NB4 (cell line): ENCODE measurements around the gene PARD3.

Experiments used
- DNase-seq: peaks from one replicate; pipeline ENCODE4 v3.0.0; 2010; ENCODE audit warnings: low read depth
- H3K4me3 ChIP-seq: one replicate; pipeline ENCODE4 v1.5.1; 2011; ENCODE audit warnings: mild to moderate bottlenecking, low read depth, low read length, moderate library complexity
- MYC ChIP-seq: IDR thresholded peaks from 2 replicates; pipeline ENCODE4 v1.6.1; 2011; ENCODE audit warnings: low read depth, low read length
- POLR2A ChIP-seq: IDR thresholded peaks from 2 replicates; pipeline ENCODE4 v1.6.1; 2011; ENCODE audit warnings: mild to moderate bottlenecking; ENCODE audit not compliant: insufficient read length; ENCODE audit errors: extremely low read depth
- TF ChIP-seq, protein P1 (sequence below): IDR thresholded peaks from one replicate; pipeline ENCODE4 v1.5.1; 2012; ENCODE audit warnings: low read depth, low read length
- TF ChIP-seq, protein P2 (sequence below): IDR thresholded peaks from 2 replicates; pipeline ENCODE4 v1.6.1; 2011; ENCODE audit warnings: low read depth, low read length

PARD3 gene

DNA sequence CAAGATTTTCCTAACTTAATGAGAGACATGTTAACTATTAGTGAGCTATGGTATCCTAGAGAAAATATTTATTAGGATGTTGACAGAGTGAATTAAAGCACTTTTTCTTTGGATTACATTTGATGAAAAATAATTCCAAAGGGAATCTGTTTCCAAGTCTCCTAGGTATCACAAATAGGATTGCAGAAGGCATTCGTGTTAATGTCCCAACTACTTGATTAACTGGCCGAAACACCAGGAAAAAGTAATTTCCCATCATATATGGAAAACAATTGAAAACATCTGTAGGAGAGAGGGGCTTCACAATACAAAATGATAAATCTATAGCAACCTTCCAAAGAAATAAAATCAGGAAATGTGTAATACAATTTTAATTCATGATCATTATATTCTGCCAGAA is 406.7 kb downstream of the PARD3 start:
- TF ChIP-seq, protein P1, sequence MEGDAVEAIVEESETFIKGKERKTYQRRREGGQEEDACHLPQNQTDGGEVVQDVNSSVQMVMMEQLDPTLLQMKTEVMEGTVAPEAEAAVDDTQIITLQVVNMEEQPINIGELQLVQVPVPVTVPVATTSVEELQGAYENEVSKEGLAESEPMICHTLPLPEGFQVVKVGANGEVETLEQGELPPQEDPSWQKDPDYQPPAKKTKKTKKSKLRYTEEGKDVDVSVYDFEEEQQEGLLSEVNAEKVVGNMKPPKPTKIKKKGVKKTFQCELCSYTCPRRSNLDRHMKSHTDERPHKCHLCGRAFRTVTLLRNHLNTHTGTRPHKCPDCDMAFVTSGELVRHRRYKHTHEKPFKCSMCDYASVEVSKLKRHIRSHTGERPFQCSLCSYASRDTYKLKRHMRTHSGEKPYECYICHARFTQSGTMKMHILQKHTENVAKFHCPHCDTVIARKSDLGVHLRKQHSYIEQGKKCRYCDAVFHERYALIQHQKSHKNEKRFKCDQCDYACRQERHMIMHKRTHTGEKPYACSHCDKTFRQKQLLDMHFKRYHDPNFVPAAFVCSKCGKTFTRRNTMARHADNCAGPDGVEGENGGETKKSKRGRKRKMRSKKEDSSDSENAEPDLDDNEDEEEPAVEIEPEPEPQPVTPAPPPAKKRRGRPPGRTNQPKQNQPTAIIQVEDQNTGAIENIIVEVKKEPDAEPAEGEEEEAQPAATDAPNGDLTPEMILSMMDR = no peak
- TF ChIP-seq, protein P2, sequence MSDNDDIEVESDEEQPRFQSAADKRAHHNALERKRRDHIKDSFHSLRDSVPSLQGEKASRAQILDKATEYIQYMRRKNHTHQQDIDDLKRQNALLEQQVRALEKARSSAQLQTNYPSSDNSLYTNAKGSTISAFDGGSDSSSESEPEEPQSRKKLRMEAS = no peak
- no peak for TF ChIP-seq POLR2A
- no peak for TF ChIP-seq MYC
- no peak for DNase-seq
- H3K4me3 ChIP-seq = no peak overlapping the region

DNA sequence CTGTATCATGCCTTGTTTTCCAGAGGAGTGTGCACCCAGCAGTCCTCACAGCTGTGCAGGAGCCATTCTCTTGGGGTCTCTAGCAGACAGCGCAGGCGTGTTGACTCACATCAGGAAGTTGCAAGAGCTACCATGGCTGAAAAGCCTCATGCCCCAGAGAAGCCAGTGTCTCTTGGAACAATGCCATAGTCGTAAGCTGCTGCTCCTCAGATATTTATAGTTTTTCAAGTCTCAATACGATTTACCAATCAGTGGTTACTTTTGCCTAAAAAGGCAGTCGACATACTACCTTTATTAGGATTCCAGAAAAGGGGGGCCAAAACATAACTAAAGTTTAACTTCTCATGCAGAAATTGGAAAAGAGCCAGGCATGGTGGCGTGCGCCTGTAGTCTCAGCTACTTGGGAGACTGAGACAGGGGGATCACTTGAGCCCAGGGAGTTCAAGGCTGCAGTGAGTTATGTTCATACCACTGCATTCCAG is 407.7 kb downstream of the PARD3 start:
- TF ChIP-seq MYC = peak; percentile 39; the same call in 1 of the 2 replicates
- TF ChIP-seq, protein P1 = no peak
- no peak for TF ChIP-seq POLR2A
- H3K4me3 ChIP-seq = no peak overlapping the region
- DNase-seq = peak; percentile 80

DNA sequence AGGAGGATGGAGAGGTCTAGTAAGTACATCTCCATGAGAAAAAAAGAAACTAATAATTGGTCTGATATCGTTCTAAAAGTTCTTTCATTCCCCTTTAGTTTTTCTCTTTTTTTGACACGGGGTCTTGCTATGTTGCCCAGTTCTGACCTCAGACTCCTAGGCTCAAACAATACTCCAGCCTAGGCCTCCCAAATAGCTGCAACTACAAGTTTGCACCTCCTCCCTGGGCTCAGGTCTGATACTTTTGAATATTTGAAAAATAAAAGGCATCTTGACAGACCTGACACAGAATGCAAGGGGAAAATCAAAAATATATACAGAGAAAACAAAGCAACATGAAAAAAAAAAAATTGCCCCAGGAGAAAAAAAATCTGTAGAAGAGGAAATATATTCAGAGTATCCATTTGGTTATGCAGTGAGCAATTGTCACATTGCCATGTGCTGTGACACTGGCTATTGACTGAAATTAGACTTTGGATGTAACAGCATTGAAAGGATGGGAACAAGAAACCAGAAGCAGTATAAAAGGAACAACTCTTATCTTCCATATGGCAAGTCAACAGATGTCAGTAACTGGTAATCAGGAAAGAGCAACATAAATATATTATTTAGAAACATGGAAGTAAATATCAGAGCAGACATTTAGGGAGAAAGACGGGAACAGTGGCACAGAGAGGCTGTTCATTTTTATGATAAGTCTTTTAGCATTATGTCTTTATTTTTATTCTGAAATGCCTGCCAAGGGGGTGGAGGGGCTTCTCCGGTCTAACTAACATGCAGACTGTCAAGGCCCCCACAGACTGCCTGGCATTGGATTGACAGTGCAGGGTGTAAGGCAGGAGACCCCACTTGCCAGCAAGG is 408.4 kb downstream of the PARD3 start:
- H3K4me3 ChIP-seq = no peak overlapping the region
- no peak for DNase-seq
- TF ChIP-seq, protein P1 = no peak
- TF ChIP-seq POLR2A (no peak), MYC (no peak)
- TF ChIP-seq, protein P2 = no peak

DNA sequence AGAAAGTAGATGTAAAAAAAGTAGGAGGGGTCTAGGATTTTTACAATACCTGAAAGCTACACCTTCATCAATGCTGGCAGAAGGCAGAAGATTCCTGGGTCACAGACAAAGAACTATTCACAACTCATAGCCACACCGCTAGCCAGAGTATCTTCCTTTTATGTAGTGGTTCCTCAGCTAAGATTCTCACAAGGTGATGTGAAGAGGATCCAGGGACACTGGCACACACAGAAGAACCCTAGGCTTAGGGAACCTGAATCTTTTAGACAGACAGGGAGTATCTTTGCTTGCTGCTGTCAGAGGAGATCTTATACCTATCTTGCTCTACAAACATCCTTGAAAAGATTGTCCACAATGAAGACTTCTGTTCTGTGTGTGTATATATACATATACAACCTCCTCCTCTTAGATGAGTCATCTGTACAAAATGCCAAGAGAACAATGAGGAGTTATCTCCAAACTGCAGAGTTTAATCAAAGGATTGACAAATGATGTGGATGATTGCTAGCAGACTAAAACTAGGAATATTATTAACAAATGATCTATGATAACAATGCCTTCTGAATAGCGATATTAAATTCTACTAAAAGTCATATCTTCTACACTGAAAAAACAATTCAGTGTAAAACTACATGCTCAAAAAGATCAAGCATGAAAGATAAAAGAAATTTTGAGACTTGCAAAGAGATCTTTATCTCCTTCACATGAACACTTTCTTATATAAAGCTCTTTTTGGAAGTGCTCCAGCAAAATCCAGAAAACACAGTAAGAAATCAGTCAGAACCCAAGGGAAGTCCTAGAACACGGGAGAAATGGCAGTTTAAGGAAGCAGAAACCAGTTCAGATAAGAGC is 409.3 kb downstream of the PARD3 start:
- H3K4me3 ChIP-seq = no peak overlapping the region
- TF ChIP-seq POLR2A (no peak), MYC (no peak)
- TF ChIP-seq, protein P2 = no peak
- DNase-seq = no peak

DNA sequence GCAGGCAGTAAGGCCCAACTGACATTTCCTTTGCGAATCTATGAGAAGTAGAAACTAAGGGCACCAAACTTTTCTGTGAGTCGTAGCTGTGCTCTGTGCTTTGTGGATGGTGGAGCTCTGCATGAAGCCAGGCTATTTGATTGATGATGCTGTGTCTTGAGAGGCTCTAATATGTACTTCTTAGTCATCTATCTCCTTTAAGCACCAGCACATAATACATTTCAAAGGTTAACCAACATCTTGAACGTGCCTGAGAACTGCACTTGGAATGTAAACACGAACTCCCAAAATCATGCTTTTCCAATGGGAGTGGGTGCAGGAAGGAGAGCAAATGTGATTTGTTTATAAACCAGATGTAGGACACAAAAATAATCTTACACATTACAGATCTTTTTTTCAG is 411.6 kb downstream of the PARD3 start:
- no peak overlapping the region for H3K4me3 ChIP-seq
- TF ChIP-seq MYC (no peak), POLR2A (no peak)
- TF ChIP-seq, protein P2 = no peak
- TF ChIP-seq, protein P1 = no peak
- no peak for DNase-seq

DNA sequence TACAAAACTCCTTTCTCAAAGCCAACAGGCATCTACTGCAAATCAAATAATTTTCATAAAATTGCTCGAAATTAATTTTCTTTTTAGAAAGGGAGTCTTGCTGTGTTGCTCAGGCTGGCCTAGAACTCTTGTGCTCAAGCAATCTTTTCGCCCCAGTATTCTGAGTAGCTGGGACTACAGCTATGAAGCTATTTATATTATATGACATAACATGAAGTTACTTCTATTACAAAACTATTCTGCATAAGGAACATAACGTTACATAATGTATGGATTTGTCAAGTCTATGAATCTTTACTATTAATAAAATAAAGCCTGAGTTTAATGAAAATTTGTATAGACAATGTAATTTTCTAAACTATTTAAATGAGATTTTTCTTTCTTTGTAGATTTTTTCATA is 415.0 kb downstream of the PARD3 start:
- H3K4me3 ChIP-seq = no peak overlapping the region
- TF ChIP-seq, protein P2 = no peak
- DNase-seq = no peak
